ENCODE measurements around the gene LIN37. TPM values are rescaled to one million over a fixed set of nuclear protein-coding genes. Genes with fewer than 3 reads are reported as not detected.

Gene LIN37
- total and polyA plus RNA-seq, 3 donors from 2014 or later = 24.8 to 30.2 (median 30.2) TPM

DNA sequence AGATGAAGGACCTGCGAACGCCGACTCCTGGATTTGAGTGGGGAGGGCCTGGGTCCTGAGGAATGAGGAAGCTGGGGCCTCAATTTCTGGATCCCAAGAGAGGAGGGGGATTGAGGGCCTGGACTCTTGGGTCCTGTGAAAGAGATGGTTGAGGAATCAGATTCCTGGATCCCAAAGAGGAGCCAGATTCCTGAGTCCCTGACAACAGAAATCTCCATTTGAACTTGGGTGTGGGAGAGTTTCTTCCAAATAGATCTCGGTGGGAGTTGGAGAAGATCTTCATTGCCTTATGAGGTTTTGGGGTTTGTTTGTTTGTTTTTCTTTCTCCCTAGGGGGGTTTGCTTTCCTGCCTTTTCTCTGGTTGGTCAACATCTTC, 2.3 kb upstream of the LIN37 start:
- Histone ChIP-seq H3K9me3 (no peaks in the 10 kb centered on the region), H3K36me3 (ENCODE audit: low read depth, missing control alignments) (no peaks in the 10 kb centered on the region), H3K27me3 (no peaks in the 10 kb centered on the region), H3K27ac (peak overlapping the region; percentile 95 to 100), H3K4me3 (peak overlapping the region; percentile 85 to 96), H3K4me1 (peaks cover 16% of the 10 kb centered on the region)
- no peak for TF ChIP-seq POLR2A (IDR thresholded peaks at IDR 0.05)
- TF ChIP-seq, protein P1, sequence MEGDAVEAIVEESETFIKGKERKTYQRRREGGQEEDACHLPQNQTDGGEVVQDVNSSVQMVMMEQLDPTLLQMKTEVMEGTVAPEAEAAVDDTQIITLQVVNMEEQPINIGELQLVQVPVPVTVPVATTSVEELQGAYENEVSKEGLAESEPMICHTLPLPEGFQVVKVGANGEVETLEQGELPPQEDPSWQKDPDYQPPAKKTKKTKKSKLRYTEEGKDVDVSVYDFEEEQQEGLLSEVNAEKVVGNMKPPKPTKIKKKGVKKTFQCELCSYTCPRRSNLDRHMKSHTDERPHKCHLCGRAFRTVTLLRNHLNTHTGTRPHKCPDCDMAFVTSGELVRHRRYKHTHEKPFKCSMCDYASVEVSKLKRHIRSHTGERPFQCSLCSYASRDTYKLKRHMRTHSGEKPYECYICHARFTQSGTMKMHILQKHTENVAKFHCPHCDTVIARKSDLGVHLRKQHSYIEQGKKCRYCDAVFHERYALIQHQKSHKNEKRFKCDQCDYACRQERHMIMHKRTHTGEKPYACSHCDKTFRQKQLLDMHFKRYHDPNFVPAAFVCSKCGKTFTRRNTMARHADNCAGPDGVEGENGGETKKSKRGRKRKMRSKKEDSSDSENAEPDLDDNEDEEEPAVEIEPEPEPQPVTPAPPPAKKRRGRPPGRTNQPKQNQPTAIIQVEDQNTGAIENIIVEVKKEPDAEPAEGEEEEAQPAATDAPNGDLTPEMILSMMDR (IDR thresholded peaks at IDR 0.05) = no peak
- intact Hi-C loops (cut with DNase I; ENCODE audit: low total_unique reads) = no loop called here
- DNase-seq = no peak
- 1 to 16% methylated on average over 3 to 4 of the region's 4 CpGs for WGBS, 2 donors

GRCh38 chr19:35746531-35746930, 1.8 kb upstream of the LIN37 start:
- Histone ChIP-seq H3K36me3 (ENCODE audit: low read depth, missing control alignments) (no peaks in the 10 kb centered on the region), H3K9me3 (no peaks in the 10 kb centered on the region), H3K27ac (peak overlapping the region in 1 of 2 donors; percentile 100), H3K4me3 (no peak overlapping the region), H3K27me3 (no peaks in the 10 kb centered on the region), H3K4me1 (peaks cover 16% of the 10 kb centered on the region)
- intact Hi-C loops (cut with DNase I; ENCODE audit: low total_unique reads) = no loop called here
- no peak for DNase-seq
- TF ChIP-seq POLR2A (IDR thresholded peaks at IDR 0.05) = no peak
- TF ChIP-seq, protein P1 (IDR thresholded peaks at IDR 0.05) = no peak
- WGBS, 2 donors = 78 to 83% methylated on average over 5 of the region's 5 CpGs

DNA sequence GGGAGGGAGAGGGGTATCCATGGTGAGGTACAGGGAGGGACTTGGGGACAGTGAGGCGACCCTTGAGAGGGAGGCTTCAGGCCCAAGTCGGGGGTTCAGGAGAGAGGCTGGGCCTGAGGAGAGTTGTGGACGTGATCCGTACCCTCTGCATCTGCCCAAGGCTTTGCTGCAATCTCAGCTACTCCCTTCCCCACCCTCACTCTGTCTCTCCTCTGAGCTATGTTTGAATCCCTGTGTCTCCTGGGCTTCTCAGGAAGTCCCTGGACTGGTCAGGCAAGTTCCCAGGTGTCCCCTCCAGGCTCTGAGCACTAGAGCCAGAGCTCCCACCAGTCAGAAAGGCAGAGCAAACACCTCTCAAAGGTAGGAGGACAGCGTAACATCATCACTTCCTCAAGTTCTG, 1.8 kb downstream of the LIN37 start:
- intact Hi-C loops (cut with DNase I; ENCODE audit: low total_unique reads) = no loop called here
- WGBS, 2 donors = 77 to 80% methylated on average over 4 to 5 of the region's 5 CpGs
- DNase-seq = no peak
- Histone ChIP-seq H3K9me3 (no peaks in the 10 kb centered on the region), H3K4me1 (peaks cover 20% of the 10 kb centered on the region), H3K36me3 (ENCODE audit: low read depth, missing control alignments) (no peaks in the 10 kb centered on the region), H3K27ac (no peak overlapping the region), H3K27me3 (no peaks in the 10 kb centered on the region), H3K4me3 (no peak overlapping the region)
- no peak for TF ChIP-seq POLR2A (IDR thresholded peaks at IDR 0.05)
- TF ChIP-seq, protein P1 (IDR thresholded peaks at IDR 0.05) = no peak

DNA sequence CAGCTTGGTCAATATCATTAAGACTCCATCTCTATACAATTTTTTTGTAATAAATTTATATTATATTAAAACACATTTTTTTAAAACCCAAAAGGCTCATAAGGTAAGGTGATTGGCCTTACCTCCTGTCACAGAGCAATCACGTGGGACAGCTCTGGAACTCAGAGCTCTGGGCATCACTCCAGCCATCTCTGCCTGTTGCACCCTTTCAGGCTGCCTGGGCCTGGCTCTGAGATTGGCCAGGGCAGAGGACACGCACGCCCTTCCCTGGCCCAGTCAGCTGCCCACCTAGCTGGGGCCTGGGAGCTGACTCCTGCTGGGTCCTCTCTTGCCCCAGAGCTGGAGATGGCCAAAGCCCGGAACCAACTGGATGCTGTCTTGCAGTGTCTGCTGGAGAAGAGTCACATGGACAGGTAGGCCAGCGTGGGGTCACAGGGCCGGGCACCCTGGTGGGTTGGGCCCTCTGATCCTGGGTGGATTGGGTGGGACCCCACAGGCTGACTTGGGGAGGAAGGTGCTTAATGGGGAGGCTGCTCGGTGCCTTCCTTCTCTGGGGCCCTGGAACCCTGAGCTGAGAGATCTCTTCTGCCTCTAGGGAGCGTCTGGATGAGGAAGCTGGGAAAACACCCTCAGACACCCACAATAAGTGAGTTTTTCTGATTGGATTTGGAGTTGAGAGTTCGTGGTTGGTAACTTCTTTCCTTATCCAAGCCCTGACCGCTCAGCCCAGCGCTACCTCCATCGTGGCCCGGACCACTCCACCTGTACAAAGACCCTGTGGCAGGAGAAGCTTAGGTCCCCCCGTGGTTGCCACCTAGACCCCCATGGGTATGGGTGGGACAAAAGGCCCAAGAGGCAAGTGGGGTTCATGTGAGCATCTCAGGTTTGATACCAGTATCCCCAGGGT, 3.7 kb downstream of the LIN37 start:
- H3K4me3 ChIP-seq = no peak overlapping the region
- H3K36me3 ChIP-seq (ENCODE audit: low read depth, missing control alignments) = no peaks in the 10 kb centered on the region
- H3K9me3 ChIP-seq = no peaks in the 10 kb centered on the region
- no peak for TF ChIP-seq POLR2A (IDR thresholded peaks at IDR 0.05)
- TF ChIP-seq, protein P1 (IDR thresholded peaks at IDR 0.05) = no peak
- no peak overlapping the region for H3K27ac ChIP-seq
- H3K27me3 ChIP-seq = no peaks in the 10 kb centered on the region
- intact Hi-C loops (cut with DNase I; ENCODE audit: low total_unique reads) = no loop called here
- DNase-seq = no peak
- 86 to 90% methylated on average over 10 to 14 of the region's 14 CpGs for WGBS, 2 donors
- peaks cover 22% of the 10 kb centered on the region for H3K4me1 ChIP-seq

Data from testis (tissue), 3 donors.